ENCODE data around the gene PHGDH. TPM values are rescaled to one million over a fixed set of nuclear protein-coding genes. Genes with fewer than 3 reads are reported as not detected.

PHGDH gene
- total and polyA plus RNA-seq, 2 of the 13 experiments (the other 11 are each of a cell fraction or from before 2014, with no cell fraction given), result 95.8 to 133 TPM

DNA sequence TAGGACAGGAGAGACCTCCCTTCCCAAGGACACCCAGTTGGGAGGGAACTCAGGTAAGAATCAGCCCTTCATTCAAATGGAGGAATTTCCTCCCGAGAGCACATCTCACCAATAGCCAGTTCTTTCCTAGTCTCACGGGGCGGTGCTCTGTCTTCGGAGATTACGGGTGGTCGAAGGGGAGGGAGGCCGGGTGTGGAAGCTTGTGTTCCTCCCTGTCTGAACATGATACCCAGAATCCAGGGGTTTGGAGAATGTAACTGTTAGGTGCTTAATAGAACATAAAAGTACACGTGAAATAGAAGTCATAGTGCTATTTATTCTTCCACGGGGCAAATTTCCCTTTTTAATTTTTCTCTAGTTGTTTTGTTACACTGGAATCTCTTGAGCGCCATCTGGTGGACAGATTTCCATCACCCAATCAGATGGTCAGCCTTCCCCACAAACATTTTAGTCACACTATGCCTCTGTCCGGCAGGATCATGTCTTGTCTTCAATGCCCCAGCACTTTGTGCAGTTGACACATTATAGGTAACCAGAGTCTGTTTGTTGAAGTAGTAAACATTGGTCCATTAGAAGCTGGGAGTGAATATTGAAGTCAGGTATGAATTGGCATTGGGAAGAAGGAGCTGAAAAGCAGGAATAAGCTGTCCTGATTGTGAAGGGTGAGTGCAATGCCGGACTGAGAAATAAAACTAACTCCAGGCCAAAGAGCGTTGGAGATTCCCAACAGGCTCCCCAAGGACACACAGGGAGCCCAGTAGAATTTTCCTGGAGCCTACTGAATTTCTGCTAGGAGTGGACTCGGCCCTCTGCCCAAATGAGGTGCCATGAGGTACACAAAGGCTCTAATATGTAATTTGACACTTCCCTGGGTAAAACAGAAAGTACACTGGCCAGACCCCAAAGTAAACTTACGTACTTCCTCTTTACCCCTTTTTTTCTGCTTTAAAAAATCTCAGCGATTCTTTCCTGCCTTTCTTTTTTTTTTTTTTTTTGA, 36.1 kb upstream of the PHGDH start (continued):
- TF ChIP-seq, protein P1, sequence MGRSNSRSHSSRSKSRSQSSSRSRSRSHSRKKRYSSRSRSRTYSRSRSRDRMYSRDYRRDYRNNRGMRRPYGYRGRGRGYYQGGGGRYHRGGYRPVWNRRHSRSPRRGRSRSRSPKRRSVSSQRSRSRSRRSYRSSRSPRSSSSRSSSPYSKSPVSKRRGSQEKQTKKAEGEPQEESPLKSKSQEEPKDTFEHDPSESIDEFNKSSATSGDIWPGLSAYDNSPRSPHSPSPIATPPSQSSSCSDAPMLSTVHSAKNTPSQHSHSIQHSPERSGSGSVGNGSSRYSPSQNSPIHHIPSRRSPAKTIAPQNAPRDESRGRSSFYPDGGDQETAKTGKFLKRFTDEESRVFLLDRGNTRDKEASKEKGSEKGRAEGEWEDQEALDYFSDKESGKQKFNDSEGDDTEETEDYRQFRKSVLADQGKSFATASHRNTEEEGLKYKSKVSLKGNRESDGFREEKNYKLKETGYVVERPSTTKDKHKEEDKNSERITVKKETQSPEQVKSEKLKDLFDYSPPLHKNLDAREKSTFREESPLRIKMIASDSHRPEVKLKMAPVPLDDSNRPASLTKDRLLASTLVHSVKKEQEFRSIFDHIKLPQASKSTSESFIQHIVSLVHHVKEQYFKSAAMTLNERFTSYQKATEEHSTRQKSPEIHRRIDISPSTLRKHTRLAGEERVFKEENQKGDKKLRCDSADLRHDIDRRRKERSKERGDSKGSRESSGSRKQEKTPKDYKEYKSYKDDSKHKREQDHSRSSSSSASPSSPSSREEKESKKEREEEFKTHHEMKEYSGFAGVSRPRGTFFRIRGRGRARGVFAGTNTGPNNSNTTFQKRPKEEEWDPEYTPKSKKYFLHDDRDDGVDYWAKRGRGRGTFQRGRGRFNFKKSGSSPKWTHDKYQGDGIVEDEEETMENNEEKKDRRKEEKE (IDR thresholded peaks at IDR 0.05), result no peak
- TF ChIP-seq ZNF230 (CRISPR knock-in tag; IDR thresholded peaks at IDR 0.05) (no peak), ZNF777 (CRISPR knock-in tag; IDR thresholded peaks at IDR 0.05) (no peak), SSRP1 (CRISPR knock-in tag; IDR thresholded peaks at IDR 0.05) (no peak), U2AF2 (IDR thresholded peaks at IDR 0.05; ENCODE audit: low read depth, low read length) (no peak), ZNF501 (CRISPR knock-in tag; IDR thresholded peaks at IDR 0.05) (0 out of 2 replicates have a peak, but pooled peaks have one; percentile 22), HDAC2 (CRISPR knock-in tag; IDR thresholded peaks at IDR 0.05) (no peak), KDM5A (IDR thresholded peaks at IDR 0.05; ENCODE audit: borderline replicate concordance, low read length) (no peak), ZNF616 (CRISPR knock-in tag; IDR thresholded peaks at IDR 0.05; ENCODE audit: low read depth) (no peak), RXRB (CRISPR knock-in tag; IDR thresholded peaks at IDR 0.05; ENCODE audit: borderline replicate concordance) (no peak)
- TF ChIP-seq, protein P2, sequence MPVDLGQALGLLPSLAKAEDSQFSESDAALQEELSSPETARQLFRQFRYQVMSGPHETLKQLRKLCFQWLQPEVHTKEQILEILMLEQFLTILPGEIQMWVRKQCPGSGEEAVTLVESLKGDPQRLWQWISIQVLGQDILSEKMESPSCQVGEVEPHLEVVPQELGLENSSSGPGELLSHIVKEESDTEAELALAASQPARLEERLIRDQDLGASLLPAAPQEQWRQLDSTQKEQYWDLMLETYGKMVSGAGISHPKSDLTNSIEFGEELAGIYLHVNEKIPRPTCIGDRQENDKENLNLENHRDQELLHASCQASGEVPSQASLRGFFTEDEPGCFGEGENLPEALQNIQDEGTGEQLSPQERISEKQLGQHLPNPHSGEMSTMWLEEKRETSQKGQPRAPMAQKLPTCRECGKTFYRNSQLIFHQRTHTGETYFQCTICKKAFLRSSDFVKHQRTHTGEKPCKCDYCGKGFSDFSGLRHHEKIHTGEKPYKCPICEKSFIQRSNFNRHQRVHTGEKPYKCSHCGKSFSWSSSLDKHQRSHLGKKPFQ (CRISPR knock-in tag; IDR thresholded peaks at IDR 0.05; ENCODE audit: insufficient replicate concordance), result peak; percentile 15
- TF ChIP-seq, protein P3, sequence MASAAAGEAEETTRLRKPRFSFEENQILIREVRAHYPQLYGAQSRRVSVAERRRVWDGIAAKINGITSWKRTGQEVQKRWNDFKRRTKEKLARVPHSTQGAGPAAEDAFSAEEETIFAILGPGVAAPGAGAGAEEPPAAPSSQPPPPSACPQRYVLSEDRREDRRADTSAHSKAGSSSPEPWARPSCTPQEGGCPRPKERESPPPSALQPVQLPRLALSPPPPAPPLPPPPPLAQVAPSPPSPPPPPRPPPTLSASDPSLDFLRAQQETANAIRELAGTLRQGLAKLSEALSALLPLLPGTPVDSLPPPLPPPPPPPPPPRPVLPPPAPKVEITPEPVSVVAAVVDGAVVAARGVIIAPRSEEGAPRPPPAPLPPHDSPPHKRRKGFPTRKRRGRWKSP (CRISPR knock-in tag; IDR thresholded peaks at IDR 0.05), result peak; percentile 42; the same call in 1 of the 2 replicates
- TF ChIP-seq, protein P4, sequence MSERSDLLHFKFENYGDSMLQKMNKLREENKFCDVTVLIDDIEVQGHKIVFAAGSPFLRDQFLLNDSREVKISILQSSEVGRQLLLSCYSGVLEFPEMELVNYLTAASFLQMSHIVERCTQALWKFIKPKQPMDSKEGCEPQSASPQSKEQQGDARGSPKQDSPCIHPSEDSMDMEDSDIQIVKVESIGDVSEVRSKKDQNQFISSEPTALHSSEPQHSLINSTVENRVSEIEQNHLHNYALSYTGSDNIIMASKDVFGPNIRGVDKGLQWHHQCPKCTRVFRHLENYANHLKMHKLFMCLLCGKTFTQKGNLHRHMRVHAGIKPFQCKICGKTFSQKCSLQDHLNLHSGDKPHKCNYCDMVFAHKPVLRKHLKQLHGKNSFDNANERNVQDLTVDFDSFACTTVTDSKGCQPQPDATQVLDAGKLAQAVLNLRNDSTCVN (CRISPR knock-in tag; IDR thresholded peaks at IDR 0.05; ENCODE audit: borderline replicate concordance), result no peak
- TF ChIP-seq, protein P5, sequence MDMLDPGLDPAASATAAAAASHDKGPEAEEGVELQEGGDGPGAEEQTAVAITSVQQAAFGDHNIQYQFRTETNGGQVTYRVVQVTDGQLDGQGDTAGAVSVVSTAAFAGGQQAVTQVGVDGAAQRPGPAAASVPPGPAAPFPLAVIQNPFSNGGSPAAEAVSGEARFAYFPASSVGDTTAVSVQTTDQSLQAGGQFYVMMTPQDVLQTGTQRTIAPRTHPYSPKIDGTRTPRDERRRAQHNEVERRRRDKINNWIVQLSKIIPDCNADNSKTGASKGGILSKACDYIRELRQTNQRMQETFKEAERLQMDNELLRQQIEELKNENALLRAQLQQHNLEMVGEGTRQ (IDR thresholded peaks at IDR 0.05; ENCODE audit: low read depth, low read length), result no peak
- TF ChIP-seq, protein P5 (CRISPR knock-in tag; IDR thresholded peaks at IDR 0.05; ENCODE audit: borderline replicate concordance), result no peak
- TF ChIP-seq, protein P6, sequence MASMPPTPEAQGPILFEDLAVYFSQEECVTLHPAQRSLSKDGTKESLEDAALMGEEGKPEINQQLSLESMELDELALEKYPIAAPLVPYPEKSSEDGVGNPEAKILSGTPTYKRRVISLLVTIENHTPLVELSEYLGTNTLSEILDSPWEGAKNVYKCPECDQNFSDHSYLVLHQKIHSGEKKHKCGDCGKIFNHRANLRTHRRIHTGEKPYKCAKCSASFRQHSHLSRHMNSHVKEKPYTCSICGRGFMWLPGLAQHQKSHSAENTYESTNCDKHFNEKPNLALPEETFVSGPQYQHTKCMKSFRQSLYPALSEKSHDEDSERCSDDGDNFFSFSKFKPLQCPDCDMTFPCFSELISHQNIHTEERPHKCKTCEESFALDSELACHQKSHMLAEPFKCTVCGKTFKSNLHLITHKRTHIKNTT (CRISPR knock-in tag; IDR thresholded peaks at IDR 0.05), result no peak
- TF ChIP-seq, protein P7, sequence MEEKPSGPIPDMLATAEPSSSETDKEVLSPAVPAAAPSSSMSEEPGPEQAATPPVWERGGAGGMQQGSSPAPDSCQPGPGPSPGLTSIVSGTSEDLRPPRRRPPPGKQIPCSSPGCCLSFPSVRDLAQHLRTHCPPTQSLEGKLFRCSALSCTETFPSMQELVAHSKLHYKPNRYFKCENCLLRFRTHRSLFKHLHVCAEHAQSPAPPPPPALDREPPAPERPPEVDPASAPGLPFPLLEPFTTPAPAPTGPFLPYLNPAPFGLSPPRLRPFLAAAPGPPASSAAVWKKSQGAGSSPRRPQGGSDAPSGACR (CRISPR knock-in tag; IDR thresholded peaks at IDR 0.05), result no peak

All from HepG2 (cell line).